GM18868 (cell line): ENCODE measurements around the gene SHISAL1.

Experiments
- ATAC-seq: cut with Tn5 transposase; IDR thresholded peaks from one replicate; pipeline ENCODE4 v1.9.1; 2021; ENCODE audit warnings: mild to moderate bottlenecking, moderate library complexity; ENCODE audit not compliant: unreplicated experiment

SHISAL1 gene

DNA sequence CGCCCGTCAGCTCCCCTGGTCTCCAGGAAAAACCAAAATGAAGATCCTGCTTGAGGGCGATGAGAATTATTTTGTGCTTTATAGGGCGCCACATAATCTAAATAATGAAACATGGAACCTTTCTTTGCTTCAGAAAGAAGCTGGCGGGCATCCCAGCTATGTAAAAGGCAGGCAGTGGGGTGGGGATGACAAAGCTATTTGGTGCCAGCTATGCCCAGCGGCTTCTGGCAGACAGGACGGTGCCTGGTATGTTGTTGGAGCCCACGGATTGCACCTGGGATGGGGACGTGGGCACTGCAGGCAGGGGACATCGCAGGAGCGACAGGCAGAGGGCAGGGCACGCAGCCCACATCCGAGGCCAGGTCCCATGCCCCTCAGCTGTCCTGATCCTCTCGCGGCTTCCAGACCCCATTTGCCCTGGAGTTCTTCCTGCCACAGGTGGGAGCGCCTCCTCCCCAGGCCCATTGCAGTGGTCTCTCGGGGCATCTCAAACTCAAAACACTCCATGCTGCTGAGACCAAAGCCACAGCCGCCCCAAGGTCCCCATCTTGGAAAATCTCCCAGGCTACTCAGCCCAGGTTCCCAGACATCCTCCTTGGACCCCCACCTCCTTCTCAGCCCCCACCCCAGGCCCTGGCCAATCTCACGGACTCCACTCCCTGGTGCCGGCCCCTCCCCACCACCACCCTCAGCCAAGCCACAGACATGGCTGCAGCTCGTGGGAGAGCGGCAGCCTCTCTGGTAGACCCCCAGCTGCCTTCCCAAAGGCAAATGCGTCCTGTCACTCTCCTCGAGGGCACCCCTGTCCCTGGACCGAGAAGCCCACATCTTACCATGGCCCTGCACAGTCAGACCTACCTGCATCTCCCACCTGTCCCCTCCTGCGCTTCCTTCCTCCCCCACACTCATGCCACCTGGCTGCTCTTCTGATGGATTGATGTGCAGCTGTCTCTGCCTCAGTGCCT, 45.7 kb downstream of the SHISAL1 start:
- no peak for ATAC-seq

DNA sequence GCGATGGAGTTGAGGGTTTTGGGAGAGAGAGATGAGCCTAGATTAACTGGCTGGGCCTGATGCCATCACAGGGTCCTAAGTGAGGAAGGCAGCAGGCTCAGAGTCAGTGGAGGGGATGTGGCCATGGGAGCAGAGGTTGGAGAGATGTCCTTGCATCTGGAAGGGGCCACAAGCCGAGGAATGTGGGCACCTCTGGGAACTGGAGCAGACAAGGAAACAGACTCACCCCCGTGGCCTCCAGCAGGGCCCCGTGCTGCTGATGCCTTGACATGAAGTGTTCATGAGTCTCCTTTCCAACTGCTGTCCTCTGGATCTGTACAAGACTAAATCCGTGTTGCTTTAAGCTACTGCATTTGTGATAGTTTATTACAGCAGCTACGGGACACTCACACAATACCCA, 49.2 kb downstream of the SHISAL1 start:
- no peak for ATAC-seq

DNA sequence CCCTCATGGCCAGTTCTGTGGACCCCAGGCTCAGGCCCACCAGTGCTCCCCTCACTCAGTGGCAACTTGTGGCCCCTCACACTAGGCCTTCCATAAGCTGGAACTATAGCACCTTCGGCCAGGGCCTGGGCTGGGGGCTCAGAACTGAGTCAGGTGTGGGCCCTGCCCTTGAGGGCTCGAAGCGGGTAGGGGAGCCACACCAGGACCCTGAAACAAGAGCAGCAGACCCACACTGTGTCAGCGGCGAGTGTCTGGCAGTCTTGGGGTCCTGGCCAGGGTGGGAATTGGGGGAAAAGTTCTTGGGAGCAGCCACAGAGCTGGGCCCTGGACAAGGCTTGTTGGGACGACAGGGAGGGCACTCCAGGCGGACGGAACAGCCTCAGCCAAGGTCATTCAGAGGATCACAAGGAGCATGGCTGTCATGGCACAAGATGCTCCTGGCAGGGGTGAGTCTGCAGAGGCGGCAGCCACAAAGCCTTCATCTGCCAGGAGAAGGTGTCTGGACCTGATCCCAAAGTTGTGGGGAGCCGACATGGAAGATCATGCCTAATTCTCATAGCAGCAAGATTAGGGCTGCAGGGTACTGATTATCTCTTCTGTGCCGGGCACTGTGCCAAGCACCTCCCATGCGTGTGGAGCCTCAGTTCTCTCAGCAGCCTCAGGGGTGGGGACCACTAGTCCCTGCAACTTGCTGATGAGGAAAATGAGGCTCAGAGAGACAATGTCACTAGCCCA, 50.7 kb downstream of the SHISAL1 start:
- ATAC-seq, result no peak

DNA sequence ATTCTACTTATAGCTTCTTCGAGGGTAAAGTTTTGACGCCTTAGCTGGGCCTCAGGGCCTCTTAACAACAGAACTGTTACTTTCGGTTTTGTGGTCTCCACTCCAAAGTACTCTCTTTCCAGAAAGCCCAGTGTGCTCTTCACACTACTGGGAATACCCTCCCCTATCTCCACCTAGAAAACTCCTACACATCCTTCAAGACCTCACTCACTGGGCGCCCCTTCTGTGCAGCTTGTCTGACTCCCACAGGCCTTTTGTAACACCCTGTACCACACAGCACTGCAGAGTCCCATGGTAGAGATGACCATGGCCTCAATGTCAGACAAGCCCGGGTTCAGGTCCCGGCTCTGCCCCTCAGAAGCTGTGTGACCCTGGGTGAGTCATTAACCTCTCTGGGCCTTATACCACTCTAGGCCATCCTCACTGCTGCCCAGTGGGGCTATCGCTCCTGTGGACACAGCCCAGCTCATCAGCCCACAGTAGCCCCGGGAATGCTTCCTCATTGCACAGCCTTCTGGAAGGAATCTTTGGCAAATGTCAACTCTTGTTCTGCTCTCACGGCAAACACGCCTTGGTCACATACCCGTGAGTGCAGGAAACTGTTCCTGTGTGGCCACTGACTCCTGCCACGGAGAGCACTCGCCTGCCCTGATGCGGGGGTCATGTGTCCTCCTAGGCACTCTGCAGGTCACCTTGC, 51.4 kb downstream of the SHISAL1 start:
- ATAC-seq, result no peak

DNA sequence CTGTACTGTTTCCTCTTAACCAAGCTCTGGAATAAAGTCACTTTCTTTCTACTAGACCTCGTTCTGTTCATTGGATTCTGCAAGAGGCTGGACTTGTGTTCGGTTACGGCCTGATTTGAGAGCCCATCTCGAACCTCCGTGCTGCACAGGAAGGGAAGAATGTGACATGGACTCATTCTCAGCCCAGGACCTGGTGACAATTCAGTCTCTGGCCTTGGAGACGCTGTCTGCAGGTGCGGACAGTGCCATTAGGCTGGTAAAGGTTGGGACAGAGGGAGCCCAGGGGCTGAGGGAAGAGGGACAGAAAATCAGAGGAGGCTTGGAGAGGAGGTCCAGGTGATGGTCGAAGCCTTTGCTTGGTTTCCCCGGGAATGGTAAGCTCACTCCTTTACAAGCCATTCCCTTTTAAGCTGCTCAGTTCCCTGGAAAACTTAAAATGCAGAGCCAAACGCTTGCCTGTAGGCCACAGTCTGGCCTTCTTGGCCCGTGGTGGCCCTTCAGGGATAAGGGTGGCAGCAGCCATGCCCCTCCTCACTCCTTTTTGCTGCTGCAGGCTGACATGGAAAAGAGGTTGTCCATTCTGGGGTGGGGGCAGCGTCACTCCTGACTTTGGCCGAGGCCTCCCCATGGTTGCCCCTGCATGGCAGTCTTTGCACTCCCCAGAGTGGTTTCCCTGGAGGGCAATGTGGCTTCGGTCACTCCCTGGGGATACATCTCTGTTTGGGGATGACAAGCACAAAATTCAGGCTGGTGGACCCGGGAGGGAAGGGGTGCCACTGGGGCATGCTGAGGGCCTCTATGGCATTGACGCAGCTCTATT, 52.3 kb downstream of the SHISAL1 start:
- no peak for ATAC-seq

DNA sequence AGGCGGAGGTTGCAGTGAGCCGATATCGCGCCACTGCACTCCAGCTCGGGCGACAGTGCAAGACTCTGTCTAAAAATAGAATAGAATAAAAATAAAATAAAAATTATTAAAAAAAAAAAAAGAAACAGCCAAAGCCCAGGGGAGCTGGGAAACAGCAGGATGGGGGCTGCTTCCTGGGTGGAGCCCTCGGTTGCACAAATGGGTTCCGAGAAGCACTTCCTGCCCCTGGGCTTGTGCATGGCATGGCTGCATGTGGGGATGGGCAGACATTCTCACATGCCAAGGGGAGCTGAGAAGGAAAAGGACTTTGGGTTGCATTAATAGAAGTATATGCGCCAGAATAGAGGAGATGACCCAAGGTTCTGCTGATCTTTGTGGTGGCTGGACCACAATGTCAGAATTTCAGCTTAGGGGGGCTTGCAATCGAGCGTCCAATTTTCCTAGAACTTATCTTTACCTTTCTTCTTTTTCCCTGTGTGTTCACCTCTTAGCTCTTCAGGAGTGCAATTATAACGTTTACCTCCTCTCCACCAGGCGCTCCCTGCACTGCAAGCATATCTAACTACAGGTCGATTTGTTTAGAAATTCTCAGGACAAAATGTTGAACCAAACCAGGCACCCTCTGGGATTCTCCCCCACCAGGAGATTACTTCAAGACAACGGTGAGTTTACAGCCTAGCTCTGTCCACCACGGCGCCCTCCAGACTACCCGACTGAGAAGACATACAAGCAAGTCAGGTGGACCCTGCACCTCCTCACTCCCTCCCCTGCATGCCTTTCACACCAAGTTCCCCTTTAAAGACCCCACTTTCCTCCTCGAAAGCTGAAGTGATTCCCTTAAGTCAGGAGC, 53.2 kb downstream of the SHISAL1 start:
- no peak for ATAC-seq

DNA sequence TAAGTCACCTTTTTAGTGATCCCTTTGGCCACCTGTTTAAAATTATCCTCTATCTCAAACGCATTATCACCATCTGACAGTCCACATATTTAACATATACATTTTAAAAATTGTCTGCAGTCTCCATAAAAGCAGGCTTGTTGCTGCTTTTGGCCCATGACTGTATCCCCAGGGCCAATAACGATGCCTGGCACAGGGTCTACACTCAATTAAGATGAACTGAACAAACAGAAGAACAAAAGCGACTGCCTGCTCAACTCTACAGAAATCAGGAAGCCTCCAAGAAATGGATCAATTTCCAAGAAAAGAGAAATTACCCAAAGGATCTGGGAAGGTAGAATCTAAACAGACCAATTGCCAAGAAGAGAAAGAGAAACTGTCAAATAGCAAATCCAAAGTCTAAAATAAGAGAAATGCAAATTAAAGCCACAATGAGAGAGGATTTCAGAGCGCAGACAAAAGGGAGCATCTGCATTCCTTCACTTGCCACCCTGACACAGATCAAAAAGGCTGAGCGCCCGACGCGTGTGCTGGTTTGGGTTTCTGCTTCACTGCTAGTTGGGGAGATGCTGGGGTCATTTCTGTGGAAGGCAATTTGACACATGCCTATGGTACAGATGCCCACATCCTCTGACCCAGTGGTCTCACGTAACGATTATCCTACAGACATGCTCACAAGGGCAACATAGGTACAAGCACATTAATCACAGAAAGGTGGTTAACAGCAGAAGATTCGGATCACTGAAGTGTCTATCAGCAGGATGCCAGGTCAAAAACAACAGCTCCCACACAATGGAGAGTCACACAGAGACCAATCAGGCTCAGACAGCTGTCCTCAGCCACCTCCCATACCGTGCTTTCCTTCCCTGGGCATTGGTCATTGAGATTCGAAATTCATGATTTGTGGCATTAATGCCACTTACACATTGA, 55.9 kb downstream of the SHISAL1 start:
- no peak for ATAC-seq

DNA sequence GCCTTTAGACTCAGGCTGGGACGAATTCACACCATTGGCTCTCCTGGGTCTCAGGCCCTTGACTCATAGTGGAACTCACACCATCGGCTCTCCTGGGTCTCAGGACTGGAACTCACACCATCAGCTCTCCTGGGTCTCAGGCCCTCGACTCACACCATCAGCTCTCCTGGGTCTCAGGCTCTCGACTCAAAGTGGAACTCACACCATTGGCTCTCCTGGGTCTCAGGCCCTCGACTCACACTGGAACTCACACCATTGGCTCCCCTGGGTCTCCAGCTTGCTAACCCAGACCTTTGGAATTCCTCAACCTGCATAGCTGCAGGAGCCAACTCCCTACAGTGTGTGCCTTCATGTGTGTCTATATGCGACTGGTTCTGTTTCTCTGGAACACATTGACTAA, 56.7 kb downstream of the SHISAL1 start:
- ATAC-seq, result no peak

DNA sequence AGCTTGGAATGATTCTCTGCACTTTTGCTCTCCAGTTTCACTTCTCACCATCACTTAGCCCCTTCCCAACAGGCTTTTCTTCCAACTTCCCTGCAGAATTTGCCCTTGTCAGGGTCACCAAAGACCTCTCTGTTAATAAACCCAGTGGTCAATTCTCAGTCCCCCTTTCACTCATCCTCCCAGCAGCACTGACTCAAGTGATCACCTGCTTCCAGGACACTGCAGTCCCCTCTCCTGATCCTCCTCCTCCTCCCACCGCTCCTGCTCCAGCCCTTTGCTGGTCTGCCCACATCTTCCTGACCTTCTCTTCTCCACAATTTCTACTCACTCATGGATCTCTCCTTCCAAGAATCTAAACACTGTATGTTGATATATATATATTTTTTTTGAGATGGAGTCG, 57.9 kb downstream of the SHISAL1 start:
- no peak for ATAC-seq

DNA sequence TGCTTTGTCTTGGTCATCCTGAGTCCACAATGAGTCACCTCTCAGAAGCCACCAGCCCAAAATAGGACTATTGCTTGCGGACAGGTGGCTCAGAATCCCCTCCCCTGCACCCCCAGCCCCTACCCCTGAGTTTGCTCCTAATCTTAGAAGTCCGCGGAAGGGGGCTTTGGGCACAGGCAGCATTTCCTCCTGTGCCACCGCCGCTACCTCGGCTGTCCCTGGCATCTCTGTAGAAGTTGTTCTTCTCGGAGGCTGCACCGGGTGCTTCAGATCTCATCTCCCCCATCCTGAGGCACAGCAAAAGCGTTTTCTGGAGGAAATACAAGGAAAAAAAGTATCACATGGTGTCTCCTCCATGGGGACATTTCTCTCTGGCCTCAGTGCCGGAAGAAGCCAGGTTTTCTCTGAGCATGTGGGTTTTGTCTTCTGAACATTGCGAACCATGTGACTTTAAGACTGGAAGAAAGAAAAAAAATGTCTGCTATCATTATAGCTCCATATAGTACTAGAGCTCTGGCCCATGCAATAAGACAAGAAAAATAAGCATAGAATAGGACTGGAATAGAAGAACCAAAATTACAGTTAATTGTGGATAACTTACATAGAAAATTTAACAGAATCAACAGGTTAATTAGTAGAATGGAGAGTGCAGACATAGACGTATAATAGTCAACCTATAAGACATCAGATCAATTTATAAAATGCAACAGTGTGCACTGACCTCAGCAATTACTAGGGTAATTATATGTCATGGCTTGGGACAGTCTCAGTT, 63.2 kb downstream of the SHISAL1 start:
- ATAC-seq, result no peak

DNA sequence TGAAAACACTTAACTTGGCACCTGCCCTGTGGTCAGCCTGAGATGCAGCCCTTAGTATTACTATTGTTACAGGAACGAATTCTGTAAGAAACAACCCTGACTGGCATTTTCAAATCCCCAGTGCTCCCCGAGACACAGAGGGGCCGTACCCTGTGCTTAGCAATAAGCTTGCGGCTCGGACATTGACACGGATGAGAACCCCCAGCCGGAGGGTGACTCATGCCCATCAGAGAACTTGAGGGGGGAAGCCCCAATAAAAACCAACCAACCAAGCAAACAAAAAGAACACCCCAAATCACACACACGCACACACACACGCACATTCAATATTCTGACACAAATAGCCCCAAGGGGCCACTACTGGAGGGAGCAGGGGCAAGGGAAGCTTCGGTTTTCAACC, 63.8 kb downstream of the SHISAL1 start:
- no peak for ATAC-seq

DNA sequence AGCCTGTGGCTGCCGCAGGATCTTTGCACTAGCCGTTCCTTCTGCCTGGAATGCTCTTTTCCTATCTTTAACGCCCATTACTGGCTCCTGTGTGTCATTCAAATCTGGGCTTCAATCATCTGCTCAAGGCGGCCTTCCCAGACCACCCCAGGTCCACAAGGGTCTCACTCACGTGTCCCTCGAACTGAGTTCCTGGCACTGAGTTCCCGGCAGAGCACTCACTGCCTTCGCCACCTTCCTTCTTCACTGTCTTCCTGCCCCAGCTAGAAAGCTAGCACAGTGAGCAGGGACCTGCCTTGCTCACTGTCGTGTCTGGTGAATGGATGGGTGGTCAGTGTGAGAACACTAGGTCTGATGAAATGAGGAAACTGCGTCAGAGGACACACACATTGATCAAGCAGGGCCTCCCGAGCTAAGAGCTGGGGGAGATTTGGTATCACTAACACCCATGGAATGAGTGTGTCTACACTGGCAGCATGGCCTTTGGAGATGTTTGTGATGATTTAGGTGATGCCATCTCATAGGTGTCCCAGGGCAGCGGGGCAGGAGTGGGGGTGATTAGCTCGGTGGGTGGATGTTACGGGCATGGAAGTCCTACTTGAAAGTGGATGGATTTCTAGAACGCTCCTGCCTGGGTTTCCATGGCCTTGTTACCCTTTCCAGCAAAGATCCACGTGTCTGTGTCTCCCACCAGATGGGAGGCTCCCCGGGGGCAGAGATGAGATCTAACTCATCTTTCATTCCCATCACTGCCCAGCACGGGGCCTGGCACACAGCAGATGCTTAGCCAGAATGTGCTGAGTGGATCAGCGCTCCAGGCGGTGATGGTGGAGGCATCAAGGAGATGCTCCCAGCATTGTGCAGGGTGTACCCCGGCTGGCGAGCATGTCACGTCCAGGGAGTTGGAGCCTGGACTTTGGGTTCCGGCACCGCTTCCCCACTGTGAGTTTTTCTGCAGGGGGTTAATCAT, 64.5 kb downstream of the SHISAL1 start:
- ATAC-seq, result no peak

DNA sequence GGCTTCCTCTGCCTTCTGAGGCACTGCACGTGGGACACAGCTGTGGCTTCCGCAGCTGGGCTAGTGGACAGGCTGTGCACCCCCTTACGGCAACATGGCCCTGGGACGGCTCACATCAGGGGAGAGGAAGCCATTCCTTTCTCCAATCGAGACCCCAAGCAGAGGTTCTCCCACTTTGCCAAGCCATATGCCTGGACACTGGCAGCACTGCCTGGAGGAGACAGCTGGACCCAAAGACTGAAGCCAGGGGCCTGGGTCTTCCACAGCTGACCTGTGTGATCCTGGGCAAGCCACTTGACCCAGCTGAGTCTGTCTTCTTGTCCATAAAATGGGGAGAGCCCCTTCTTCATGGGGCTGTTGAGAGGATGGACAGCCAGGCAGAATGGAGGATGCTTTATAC, 65.4 kb downstream of the SHISAL1 start:
- no peak for ATAC-seq

DNA sequence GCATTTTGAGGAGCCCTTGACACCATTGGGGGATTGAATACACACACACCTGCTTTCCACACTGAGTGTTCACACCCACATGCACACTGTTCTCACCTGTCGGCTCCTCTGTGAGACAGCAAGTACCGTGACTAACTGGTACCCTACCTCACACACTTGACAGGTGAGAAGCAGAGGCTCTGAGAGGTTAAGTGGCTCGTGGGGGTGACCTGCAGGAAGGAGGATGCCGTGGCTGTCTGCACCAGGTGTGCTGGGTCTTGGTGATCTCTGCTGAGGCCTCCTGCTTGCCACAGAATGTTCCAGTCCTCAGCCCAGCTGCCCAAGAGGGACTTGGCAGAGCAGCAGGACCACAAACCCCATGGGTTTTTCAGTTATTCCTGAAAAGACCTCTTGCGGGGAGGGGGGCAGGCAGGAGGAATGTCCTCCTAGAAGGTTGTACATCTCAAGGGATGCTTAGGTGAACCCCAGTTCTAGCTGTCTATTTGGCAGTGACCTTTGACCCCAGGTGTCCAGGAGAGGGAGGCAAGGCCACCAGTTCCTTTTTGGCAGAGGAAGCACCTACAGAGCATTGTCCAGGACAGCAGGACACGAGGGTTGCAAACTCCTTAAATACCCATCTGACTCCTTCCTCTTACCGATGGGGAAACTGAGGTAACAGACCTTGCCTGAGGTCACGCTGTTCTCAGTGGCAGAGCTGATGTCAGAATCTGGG, 66.0 kb downstream of the SHISAL1 start:
- ATAC-seq, result no peak

DNA sequence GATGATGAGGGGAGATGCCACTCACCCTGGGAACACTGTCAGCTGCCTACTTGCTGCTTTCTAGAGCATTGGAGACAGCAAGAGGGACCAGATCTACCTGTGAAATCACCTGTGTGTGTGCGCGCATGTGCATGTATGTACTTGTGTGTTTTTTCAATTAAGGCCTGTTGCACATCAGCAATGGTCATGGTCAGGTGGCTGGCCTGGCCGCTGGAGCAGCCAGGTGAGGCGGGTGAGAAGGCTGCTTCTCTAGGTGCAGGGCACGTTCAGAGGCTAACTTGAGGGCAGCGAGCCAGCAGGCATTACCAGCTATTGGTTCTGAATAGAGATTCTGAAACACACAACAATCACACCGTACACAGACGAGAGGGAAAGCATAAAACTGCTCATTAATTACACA, 66.9 kb downstream of the SHISAL1 start:
- no peak for ATAC-seq

DNA sequence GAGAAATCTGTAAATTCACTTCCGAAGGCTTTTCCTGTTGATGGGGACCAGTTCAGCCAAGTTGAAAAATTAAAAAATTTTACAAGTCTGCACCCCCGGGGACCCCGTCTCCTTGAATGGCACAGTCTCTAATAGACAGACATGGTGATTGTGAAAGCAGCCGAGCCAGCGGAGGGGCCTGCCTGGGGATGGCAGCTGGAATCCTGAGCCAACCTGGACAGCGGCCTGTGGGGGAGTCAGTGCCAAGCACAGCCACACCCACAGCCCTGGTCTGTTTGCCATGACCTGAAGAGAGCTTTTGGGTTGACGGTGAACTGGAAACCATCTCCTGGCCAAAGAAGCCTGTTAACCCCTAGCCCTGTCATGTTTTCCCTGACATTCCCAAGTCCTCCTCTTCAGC, 67.3 kb downstream of the SHISAL1 start:
- ATAC-seq, result no peak
